Caki2 (cell line): Measurements from ENCODE around the gene PLAAT4. TPM values are rescaled to one million over a fixed set of nuclear protein-coding genes. Genes with fewer than 3 reads are reported as not detected.
"Not testable (repeated sequence)": the region's sequence is repeated elsewhere in the genome, so short reads cannot be mapped to it uniquely, and the experiment has no call there.

ENCODE experiments used
- DNase-seq: peaks from one replicate; pipeline ENCODE4 v3.0.0-alpha.2; 2015; ENCODE audit warnings: low read depth
- in situ Hi-C: cut with HindIII; loops from 2 replicates; pipeline ENCODE4 v1.10.0; 2016; ENCODE audit warnings: low sequenced_read_pairs, low pct_unique_long_range_greater_than_20kb, mixed read lengths
- total RNA-seq: library from RNA; depleted of rRNA; stranded (reverse); fragments of >200 nt; shearing (Covaris generic); gene quantifications from 2 replicates; pipeline ENCODE4 v1.2.3, GENCODE V29; 2014; ENCODE audit warnings: low replicate concordance

The PLAAT4 gene
- total RNA-seq, 1 experiment from 2014 or later: 64.5 TPM

- in situ Hi-C loops: no loop called here
Observed at GRCh38 chr11:63532799-63533475, 3.7 kb upstream of the PLAAT4 start.

GRCh38 chr11:63534076-63534475, 2.5 kb upstream of the PLAAT4 start:
- in situ Hi-C loops: no loop called here
- DNase-seq: no peak

More at GRCh38 chr11:63532799-63533475, 3.7 kb upstream of the PLAAT4 start:
- DNase-seq: no peak

GRCh38 chr11:63534895-63535461, 1.6 kb upstream of the PLAAT4 start:
- in situ Hi-C loops: no loop called here
- no peak for DNase-seq

- in situ Hi-C loops: no loop called here
Observed at GRCh38 chr11:63535734-63536133, 874 bp upstream of the PLAAT4 start.

GRCh38 chr11:63537293-63538101, 889 bp downstream of the PLAAT4 start:
- in situ Hi-C loops: no loop called here
- DNase-seq: peak; percentile 28

More at GRCh38 chr11:63535734-63536133, 874 bp upstream of the PLAAT4 start:
- DNase-seq: no peak

- in situ Hi-C loops: not testable (repeated sequence)
Observed at GRCh38 chr11:63542506-63542905, 5.9 kb downstream of the PLAAT4 start.

GRCh38 chr11:63543711-63544110, 7.1 kb downstream of the PLAAT4 start:
- in situ Hi-C loops: no loop called here

More at GRCh38 chr11:63542506-63542905, 5.9 kb downstream of the PLAAT4 start:
- DNase-seq: not testable (repeated sequence)

GRCh38 chr11:63547061-63547460, 10.5 kb downstream of the PLAAT4 start:
- DNase-seq: no peak
- in situ Hi-C loops: no loop called here

More at GRCh38 chr11:63543711-63544110, 7.1 kb downstream of the PLAAT4 start:
- DNase-seq: no peak

- in situ Hi-C loops: no loop called here
Observed at GRCh38 chr11:63548178-63548577, 11.6 kb downstream of the PLAAT4 start.

GRCh38 chr11:63549411-63549810, 12.8 kb downstream of the PLAAT4 start:
- no peak for DNase-seq
- in situ Hi-C loops: no loop called here

More at GRCh38 chr11:63548178-63548577, 11.6 kb downstream of the PLAAT4 start:
- no peak for DNase-seq

GRCh38 chr11:63550156-63550700, 13.6 kb downstream of the PLAAT4 start:
- DNase-seq, in situ Hi-C loops: not testable (repeated sequence)

- in situ Hi-C loops: no loop called here
- DNase-seq: no peak
Observed at GRCh38 chr11:63551091-63551888, 14.7 kb downstream of the PLAAT4 start.

- no peak for DNase-seq
- in situ Hi-C loops: no loop called here
Observed at GRCh38 chr11:63551889-63552266, 15.3 kb downstream of the PLAAT4 start.

GRCh38 chr11:63552921-63553320, 16.3 kb downstream of the PLAAT4 start:
- in situ Hi-C loops: no loop called here

GRCh38 chr11:63553759-63554158, 17.2 kb downstream of the PLAAT4 start:
- DNase-seq: no peak
- in situ Hi-C loops: no loop called here

More at GRCh38 chr11:63552921-63553320, 16.3 kb downstream of the PLAAT4 start:
- DNase-seq: no peak

- no peak for DNase-seq
- in situ Hi-C loops: no loop called here
Observed at GRCh38 chr11:63554877-63555223, 18.2 kb downstream of the PLAAT4 start.

- no peak for DNase-seq
- in situ Hi-C loops: no loop called here
Observed at GRCh38 chr11:63556404-63557013, 19.9 kb downstream of the PLAAT4 start.

- in situ Hi-C loops: no loop called here
- DNase-seq: no peak
Observed at GRCh38 chr11:63557570-63557969, 21.0 kb downstream of the PLAAT4 start.
